K562 (cell line): ENCODE data around the gene YEATS2.
"Not testable (repeated sequence)": the region's sequence is repeated elsewhere in the genome, so short reads cannot be mapped to it uniquely, and the experiment has no call there.

Experiments
- CBX8 ChIP-seq: fragments of 200-600 bp; sonication (generic); IDR thresholded peaks from 2 replicates; pipeline ENCODE4 v1.6.1; 2012; ENCODE audit warnings: borderline replicate concordance, mixed run types, low read depth, mild to moderate bottlenecking, moderate library complexity, mixed read lengths, low read length, control low read depth, inconsistent platforms; ENCODE audit not compliant: poor library complexity, severe bottlenecking; ENCODE audit errors: extremely low read depth
- CSDE1 ChIP-seq, 2 experiments: fragments of 450-650 bp; IDR thresholded peaks; 2 replicates each; pipeline ENCODE4 v1.6.1; 2016; ENCODE audit warnings: mild to moderate bottlenecking in 1 of 2
- CTCF ChIP-seq, 3 experiments: IDR thresholded peaks in 2 of 3; conservative IDR thresholded peaks in 1 of 3; 2 replicates each; pipeline ENCODE4 v1.5.1; 2011 to 2012; ENCODE audit warnings: low read length in 3 of 3, mild to moderate bottlenecking in 3 of 3, control low read depth in 2 of 3, improper control_type of control experiment in 1 of 3, inconsistent platforms in 1 of 3, low read depth in 1 of 3, mixed read lengths in 1 of 3, moderate library complexity in 1 of 3; ENCODE audit not compliant: insufficient read depth in 2 of 3
- EZH2 ChIP-seq: IDR thresholded peaks from 2 replicates; pipeline ENCODE4 v1.6.1; 2012; ENCODE audit warnings: low read depth, mild to moderate bottlenecking, inconsistent platforms, low read length, borderline replicate concordance
- FOXM1 ChIP-seq, 2 experiments: fragments of 450-650 bp in 1 of 2; sonication (generic) in 1 of 2; formaldehyde crosslinking in 1 of 2; IDR thresholded peaks; 2 replicates each; pipeline versions ENCODE4 v1.6.1 to v1.9.0; 2017 to 2022; ENCODE audit warnings: low read depth in 2 of 2, mild to moderate bottlenecking in 2 of 2, missing genetic modification reagents in 1 of 2, moderate library complexity in 1 of 2
- HIVEP1 ChIP-seq: fragments of 250-450 bp; sonication (Bioruptor Pico); IDR thresholded peaks from 2 replicates; pipeline ENCODE4 v1.4.0; 2020; ENCODE audit warnings: mild to moderate bottlenecking
- NBN ChIP-seq: fragments of 450-650 bp; IDR thresholded peaks from 2 replicates; pipeline ENCODE4 v1.6.1; 2016; ENCODE audit warnings: low read depth, mild to moderate bottlenecking
- PTBP1 ChIP-seq: fragments of 200-400 bp; formaldehyde crosslinking; IDR thresholded peaks from 2 replicates; pipeline ENCODE4 v1.6.1; 2017; ENCODE audit warnings: low read depth, low read length
- RBBP5 ChIP-seq: fragments of 200-600 bp; sonication (generic); IDR thresholded peaks from 2 replicates; pipeline ENCODE4 v1.6.1; 2012; ENCODE audit warnings: borderline replicate concordance, mild to moderate bottlenecking, low read length, control low read depth, inconsistent platforms; ENCODE audit not compliant: insufficient read depth, poor library complexity, severe bottlenecking
- TF ChIP-seq, protein P1 (sequence below): sonication (generic); formaldehyde crosslinking; IDR thresholded peaks from 2 replicates; pipeline ENCODE4 v1.8.0; 2022; ENCODE audit warnings: missing genetic modification reagents, mild to moderate bottlenecking, moderate library complexity, borderline replicate concordance

- not testable (repeated sequence) for TF ChIP-seq RBBP5; CSDE1 (IDR thresholded peaks at IDR 0.05); HIVEP1 (CRISPR knock-in tag); CBX8; EZH2; CTCF (IDR thresholded peaks at IDR 0.05 in 2 of 3, conservative IDR thresholded peaks at IDR 0.05 in 1 of 3; ENCODE audit: insufficient read depth in 2 of 3, low read depth in 1 of 3, low read length in 3 of 3); PTBP1; NBN; FOXM1 (IDR thresholded peaks at IDR 0.05; ENCODE audit: low read depth); FOXM1 (CRISPR knock-in tag; IDR thresholded peaks at IDR 0.05; ENCODE audit: low read depth)
- TF ChIP-seq, protein P1, sequence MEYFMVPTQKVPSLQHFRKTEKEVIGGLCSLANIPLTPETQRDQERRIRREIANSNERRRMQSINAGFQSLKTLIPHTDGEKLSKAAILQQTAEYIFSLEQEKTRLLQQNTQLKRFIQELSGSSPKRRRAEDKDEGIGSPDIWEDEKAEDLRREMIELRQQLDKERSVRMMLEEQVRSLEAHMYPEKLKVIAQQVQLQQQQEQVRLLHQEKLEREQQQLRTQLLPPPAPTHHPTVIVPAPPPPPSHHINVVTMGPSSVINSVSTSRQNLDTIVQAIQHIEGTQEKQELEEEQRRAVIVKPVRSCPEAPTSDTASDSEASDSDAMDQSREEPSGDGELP (CRISPR knock-in tag) = not testable (repeated sequence)
Observed at GRCh38 chr3:183740154-183740553, 42.6 kb downstream of the YEATS2 start.
